Endothelial cell of umbilical vein (primary cell): ENCODE data around the gene DDX49. TPM values are rescaled to one million over a fixed set of nuclear protein-coding genes. Genes with fewer than 3 reads are reported as not detected.

ENCODE experiments used
- BruUV-seq: library from RNA; stranded (reverse); fragments of 400-500 nt; replicated peaks from 2 replicates; lab custom pipeline; 2021; lab: Mats Ljungman, UMichigan
- CTCF ChIA-PET: fragments of 300-600, 350-600 bp; sonication (Branson Sonifier 250); formaldehyde crosslinking; loops from one replicate; lab custom pipeline; 2021; ENCODE audit warnings: antibody characterized with exemption, inconsistent platforms; lab: Charles Lee
- POLR2A ChIA-PET: fragments of 300-600, 350-600 bp; sonication (Branson Sonifier 250); formaldehyde crosslinking; loops from one replicate; lab custom pipeline; 2021; ENCODE audit warnings: antibody characterized with exemption, inconsistent platforms; lab: Charles Lee
- DNase-seq: peaks from one replicate; pipeline ENCODE4 v3.0.0-alpha.2; 2011; ENCODE audit warnings: low read depth, low spot score
- FAIRE-seq: peaks from 2 replicates; lab custom pipeline; 2011; peaks lifted over from hg19 to GRCh38; lab: Jason Lieb, UNC
- H2AFZ ChIP-seq: 2 replicates; pipeline ENCODE4 v1.6.0; 2012; ENCODE audit warnings: low read depth, low read length, control low read depth, inconsistent platforms
- H3K27ac ChIP-seq: 2 replicates; pipeline ENCODE4 v1.5.1; 2011; ENCODE audit warnings: low read depth, mild to moderate bottlenecking, control low read depth, low read length, moderate library complexity; ENCODE audit not compliant: insufficient read depth
- H3K27me3 ChIP-seq, 2 experiments: 2 replicates each; pipeline versions ENCODE4 v1.6.0 to v1.6.1; 2011; ENCODE audit warnings: low read length in 2 of 2, mixed read lengths in 1 of 2; ENCODE audit not compliant: control insufficient read depth in 2 of 2, insufficient read depth in 2 of 2
- H3K36me3 ChIP-seq, 2 experiments: 2 replicates in 1 of 2; 3 replicates in 1 of 2; pipeline ENCODE4 v1.5.1; 2011; ENCODE audit warnings: low read length in 2 of 2, mild to moderate bottlenecking in 1 of 2, moderate library complexity in 1 of 2; ENCODE audit not compliant: control insufficient read depth in 2 of 2, insufficient read depth in 2 of 2; ENCODE audit errors: extremely low read depth in 1 of 2
- H3K4me1 ChIP-seq: 3 replicates; pipeline ENCODE4 v1.5.1; 2011; ENCODE audit warnings: mild to moderate bottlenecking, low read length; ENCODE audit not compliant: control insufficient read depth, insufficient read depth; ENCODE audit errors: extremely low read depth
- H3K4me2 ChIP-seq: 2 replicates; pipeline ENCODE4 v1.6.1; 2011; ENCODE audit warnings: low read length, control low read depth, mixed read lengths; ENCODE audit not compliant: insufficient read depth
- H3K4me3 ChIP-seq, 3 experiments: fragments of 200-600 bp in 1 of 3; sonication (generic), shearing (Covaris generic) in 1 of 3; replicated peaks in 1 of 3; 2 replicates each; pipeline ENCODE4 v1.5.1; 2011 to 2016; ENCODE audit warnings: control low read depth in 3 of 3, low read length in 3 of 3, mild to moderate bottlenecking in 2 of 3, inconsistent platforms in 1 of 3, low read depth in 1 of 3, moderate library complexity in 1 of 3; ENCODE audit not compliant: insufficient read depth in 1 of 3
- H3K79me2 ChIP-seq: 2 replicates; pipeline ENCODE4 v1.6.0; 2012; ENCODE audit warnings: low read length, inconsistent platforms; ENCODE audit not compliant: control insufficient read depth, insufficient read depth
- H3K9ac ChIP-seq: replicated peaks from 2 replicates; pipeline ENCODE3; 2011; ENCODE audit warnings: low read length, control low read depth; ENCODE audit not compliant: insufficient read depth; ENCODE audit errors: extremely low read depth
- H3K9me1 ChIP-seq: replicated peaks from 3 replicates; pipeline ENCODE4 v1.6.0; 2011; ENCODE audit warnings: mild to moderate bottlenecking, low read length; ENCODE audit not compliant: control insufficient read depth, insufficient read depth; ENCODE audit errors: extremely low read depth
- H3K9me3 ChIP-seq: replicated peaks from 2 replicates; pipeline ENCODE4 v1.5.1; 2012; ENCODE audit warnings: low read length, inconsistent platforms; ENCODE audit not compliant: control insufficient read depth, insufficient read depth
- H4K20me1 ChIP-seq: replicated peaks from 2 replicates; pipeline ENCODE3; 2011; ENCODE audit warnings: mild to moderate bottlenecking, low read length; ENCODE audit not compliant: control insufficient read depth, insufficient read depth; ENCODE audit errors: extremely low read depth
- EZH2 ChIP-seq: IDR thresholded peaks from 2 replicates; pipeline ENCODE4 v1.6.1; 2012; ENCODE audit warnings: borderline replicate concordance, low read depth, mild to moderate bottlenecking, moderate library complexity, low read length, inconsistent platforms; ENCODE audit not compliant: severe bottlenecking
- FOS ChIP-seq: IDR thresholded peaks from 2 replicates; pipeline ENCODE4 v1.6.1; 2011; ENCODE audit warnings: mild to moderate bottlenecking, low read length, moderate library complexity, borderline replicate concordance; ENCODE audit not compliant: insufficient read depth
- GATA2 ChIP-seq: IDR thresholded peaks from 2 replicates; pipeline ENCODE4 v1.7.0; 2011; ENCODE audit warnings: low read depth, mild to moderate bottlenecking, moderate library complexity, mixed read lengths, low read length; ENCODE audit not compliant: insufficient read length, insufficient read depth
- JUN ChIP-seq: IDR thresholded peaks from 2 replicates; pipeline ENCODE4 v1.6.1; 2011; ENCODE audit warnings: borderline replicate concordance, low read depth; ENCODE audit not compliant: insufficient read length, insufficient read depth
- MYC ChIP-seq: IDR thresholded peaks from one replicate; pipeline ENCODE4 v1.6.1; 2011; ENCODE audit warnings: mild to moderate bottlenecking, low read depth, low read length
- POLR2A ChIP-seq: IDR thresholded peaks from 2 replicates; pipeline ENCODE4 v1.6.1; 2012; ENCODE audit warnings: low read depth, mild to moderate bottlenecking, control low read depth, low read length
- POLR2AphosphoS5 ChIP-seq: IDR thresholded peaks from 2 replicates; pipeline ENCODE4 v1.6.1; 2012; ENCODE audit warnings: low read depth, mild to moderate bottlenecking, control low read depth, low read length, moderate library complexity; ENCODE audit not compliant: insufficient read depth
- dilution Hi-C: fragments of 300-500 bp; cut with MboI; formaldehyde crosslinking; loops from one replicate; pipeline ENCODE4 v1.15.0; 2019; ENCODE audit warnings: low sequenced_read_pairs; ENCODE audit not compliant: extremely low pct_ligation_motif_present
- intact Hi-C: fragments of 100-400 bp; cut with micrococcal nuclease; formaldehyde crosslinking; loops from one replicate; pipeline ENCODE4 v1.10.0; 2022
- polyA plus RNA-seq, 4 experiments: library from polyadenylated mRNA; depleted of rRNA in 3 of 4; stranded (reverse) in 3 of 4; unstranded in 1 of 4; fragments of >200 nt; gene quantifications; 2 replicates each; pipeline versions ENCODE4 v1.2.1 to v1.2.3, GENCODE V29; 2011 to 2012; ENCODE audit warnings: missing spikeins in 1 of 4
- total RNA-seq: library from RNA; stranded (reverse); gene quantifications from 2 replicates; pipeline ENCODE4 v1.2.3, GENCODE V29; 2021

Gene DDX49
- total and polyA plus RNA-seq, 2 donors (not counting 3 experiments of a cell fraction or from before 2014, with no cell fraction given) = 51.9 to 60.1 TPM

DNA sequence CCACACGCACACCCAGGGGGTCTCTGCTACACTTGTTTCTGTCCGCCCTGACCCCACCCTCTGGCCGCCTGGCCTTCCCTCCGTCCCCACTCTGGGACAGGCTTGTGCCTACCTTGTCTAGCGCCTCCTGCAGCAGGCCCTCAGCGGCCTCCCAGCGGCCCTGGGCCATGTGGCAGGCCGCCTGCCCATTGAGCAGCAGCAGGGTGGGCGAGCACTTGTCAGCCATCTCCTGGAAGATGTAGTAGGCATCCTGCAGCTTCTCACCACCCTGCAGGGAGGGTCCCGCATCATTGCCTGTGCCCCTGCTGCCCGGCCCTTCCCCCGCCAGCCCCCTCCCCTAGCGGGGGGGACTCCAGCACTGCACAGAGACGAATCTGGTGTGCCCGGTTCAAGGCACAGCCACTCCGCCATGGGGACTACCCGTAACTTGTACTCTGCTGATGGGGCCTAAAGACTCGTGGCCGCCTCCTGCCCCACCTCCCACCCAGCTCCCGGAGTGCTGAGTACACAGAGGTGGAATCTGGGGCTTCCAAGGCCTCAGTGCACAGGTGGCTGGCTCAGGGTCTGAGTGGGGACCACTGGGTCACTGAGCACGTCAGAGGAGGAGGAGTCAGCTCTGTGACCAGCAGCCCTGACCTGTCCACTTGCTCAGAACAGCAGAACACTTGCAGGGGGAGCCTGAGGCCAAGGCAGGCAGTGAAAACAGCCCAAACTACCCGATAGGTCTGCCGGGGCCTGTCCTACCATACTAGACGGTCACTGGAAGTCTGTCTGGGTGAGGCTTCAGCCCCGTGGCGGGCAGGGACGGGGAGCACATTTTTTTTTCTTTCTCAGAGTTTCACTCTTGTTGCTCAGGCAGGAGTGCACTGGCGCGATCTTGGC is 16.1 kb upstream of the DDX49 start:
- no peak overlapping the region for H3K4me2 ChIP-seq
- no TSS peak for BruUV-seq
- H4K20me1 ChIP-seq = no peaks in the 10 kb centered on the region
- no peak overlapping the region for H2AFZ ChIP-seq
- H3K27me3 ChIP-seq = no peaks in the 10 kb centered on the region
- H3K4me1 ChIP-seq = no peaks in the 10 kb centered on the region
- no peak overlapping the region for H3K4me3 ChIP-seq
- ChIA-PET POLR2A (interaction anchor here (0.7 kb wide), 1 partner anchor 41 kb away, joined by 3 read pairs; no protein-coding TSS in a partner anchor), CTCF (interaction anchor here (1.3 kb wide), 1 partner anchor 46 kb away, joined by 3 read pairs; no protein-coding TSS in a partner anchor)
- no peak for TF ChIP-seq JUN
- no peak for TF ChIP-seq FOS
- TF ChIP-seq POLR2AphosphoS5 = peak; percentile 20
- TF ChIP-seq MYC = no peak
- no peak for TF ChIP-seq GATA2
- no peak for TF ChIP-seq EZH2
- TF ChIP-seq POLR2A = no peak
- no peak overlapping the region for H3K27ac ChIP-seq
- H3K9me1 ChIP-seq = no peaks in the 10 kb centered on the region
- peaks cover 4 to 46% of the 10 kb centered on the region in 2 experiments for H3K36me3 ChIP-seq
- intact Hi-C loops (no loop called here), dilution Hi-C loops (no loop called here)
- no peak for DNase-seq
- FAIRE-seq = no peak
- no peak overlapping the region for H3K9ac ChIP-seq
- no peaks in the 10 kb centered on the region for H3K9me3 ChIP-seq
- H3K79me2 ChIP-seq = no peaks in the 10 kb centered on the region
